Choroid plexus epithelial cell (primary cell): ENCODE measurements around the gene NR2F1.
A peak's percentile ranks its signal among the peaks of the same experiment; 100 is the strongest.
"Not testable (repeated sequence)": the region's sequence is repeated elsewhere in the genome, so short reads cannot be mapped to it uniquely, and the experiment has no call there.

ENCODE experiments used
- DNase-seq: peaks from one replicate; pipeline ENCODE4 v3.0.0-alpha.2; 2010; ENCODE audit warnings: low read depth
- H3K4me3 ChIP-seq: 2 replicates; pipeline ENCODE4 v1.5.1; 2011; ENCODE audit warnings: low read depth, mild to moderate bottlenecking, control low read depth, low read length, moderate library complexity
- TF ChIP-seq, protein P1 (sequence below): conservative IDR thresholded peaks from 2 replicates; pipeline ENCODE4 v1.5.1; 2011; ENCODE audit warnings: low read depth, mild to moderate bottlenecking, control low read depth, inconsistent platforms, low read length, moderate library complexity

Gene NR2F1

GRCh38 chr5:93582677-93583438, at the start of gene NR2F1:
NR2F1 (plus strand) TSS chr5:93583222; CDS start chr5:93585024, 1,802 bp downstream.
- peak within 1 kb of the TSS; percentile 69 for H3K4me3 ChIP-seq
- TF ChIP-seq, protein P1, sequence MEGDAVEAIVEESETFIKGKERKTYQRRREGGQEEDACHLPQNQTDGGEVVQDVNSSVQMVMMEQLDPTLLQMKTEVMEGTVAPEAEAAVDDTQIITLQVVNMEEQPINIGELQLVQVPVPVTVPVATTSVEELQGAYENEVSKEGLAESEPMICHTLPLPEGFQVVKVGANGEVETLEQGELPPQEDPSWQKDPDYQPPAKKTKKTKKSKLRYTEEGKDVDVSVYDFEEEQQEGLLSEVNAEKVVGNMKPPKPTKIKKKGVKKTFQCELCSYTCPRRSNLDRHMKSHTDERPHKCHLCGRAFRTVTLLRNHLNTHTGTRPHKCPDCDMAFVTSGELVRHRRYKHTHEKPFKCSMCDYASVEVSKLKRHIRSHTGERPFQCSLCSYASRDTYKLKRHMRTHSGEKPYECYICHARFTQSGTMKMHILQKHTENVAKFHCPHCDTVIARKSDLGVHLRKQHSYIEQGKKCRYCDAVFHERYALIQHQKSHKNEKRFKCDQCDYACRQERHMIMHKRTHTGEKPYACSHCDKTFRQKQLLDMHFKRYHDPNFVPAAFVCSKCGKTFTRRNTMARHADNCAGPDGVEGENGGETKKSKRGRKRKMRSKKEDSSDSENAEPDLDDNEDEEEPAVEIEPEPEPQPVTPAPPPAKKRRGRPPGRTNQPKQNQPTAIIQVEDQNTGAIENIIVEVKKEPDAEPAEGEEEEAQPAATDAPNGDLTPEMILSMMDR: no peak
- peak; percentile 100 for DNase-seq

GRCh38 chr5:93545872-93546271, 37.1 kb upstream of the NR2F1 start:
- DNase-seq: no peak
- TF ChIP-seq, protein P1: no peak
- H3K4me3 ChIP-seq: no peak overlapping the region

- not testable (repeated sequence) for H3K4me3 ChIP-seq, DNase-seq
These were observed 33.4 kb upstream of the NR2F1 start for GRCh38 chr5:93549594-93549993.

GRCh38 chr5:93557021-93557604, 25.9 kb upstream of the NR2F1 start:
- TF ChIP-seq, protein P1: no peak
- H3K4me3 ChIP-seq: no peak overlapping the region
- DNase-seq: no peak

DNA sequence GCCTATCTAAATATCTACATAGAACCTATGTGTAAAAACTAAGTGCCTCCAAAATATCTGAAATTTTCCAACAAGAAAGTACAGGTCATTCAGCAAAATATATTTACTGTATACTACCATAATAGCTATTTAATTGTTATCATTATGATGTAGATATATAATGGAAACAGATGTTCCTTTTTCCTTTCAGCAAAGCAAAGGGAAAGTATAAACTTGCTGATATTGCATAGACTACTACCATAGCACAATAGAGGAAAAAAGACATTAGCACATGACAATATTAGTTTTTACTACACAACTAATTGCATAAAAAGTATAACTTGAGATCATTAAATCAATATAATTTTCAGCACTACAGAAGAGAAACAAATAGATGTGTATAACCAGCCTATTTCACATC, 16.9 kb upstream of the NR2F1 start:
- DNase-seq: peak; percentile 9
- H3K4me3 ChIP-seq: no peak overlapping the region

DNA sequence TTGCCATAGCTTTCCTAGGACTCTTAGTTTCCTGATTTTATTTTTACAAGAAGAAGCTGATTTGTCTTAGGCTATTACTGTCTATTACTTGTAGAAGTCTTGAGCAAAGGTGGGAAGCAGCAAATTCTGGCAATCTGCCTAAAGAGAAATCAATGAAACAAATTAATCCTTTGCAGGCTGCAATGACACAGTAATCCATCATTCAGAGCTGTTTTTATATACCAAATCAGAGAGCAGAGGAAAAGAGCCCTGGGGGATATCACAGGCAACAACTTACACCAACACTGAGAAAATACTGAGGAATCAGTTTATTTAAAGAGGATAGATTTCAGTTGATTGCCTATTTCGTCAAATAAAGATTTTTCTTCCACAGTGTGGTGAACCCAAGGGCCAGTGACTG, 15.6 kb upstream of the NR2F1 start:
- TF ChIP-seq, protein P1: no peak
- no peak overlapping the region for H3K4me3 ChIP-seq
- peak; percentile 15 for DNase-seq

More for the DNA sequence above, 16.9 kb upstream of the NR2F1 start:
- TF ChIP-seq, protein P1: no peak

DNA sequence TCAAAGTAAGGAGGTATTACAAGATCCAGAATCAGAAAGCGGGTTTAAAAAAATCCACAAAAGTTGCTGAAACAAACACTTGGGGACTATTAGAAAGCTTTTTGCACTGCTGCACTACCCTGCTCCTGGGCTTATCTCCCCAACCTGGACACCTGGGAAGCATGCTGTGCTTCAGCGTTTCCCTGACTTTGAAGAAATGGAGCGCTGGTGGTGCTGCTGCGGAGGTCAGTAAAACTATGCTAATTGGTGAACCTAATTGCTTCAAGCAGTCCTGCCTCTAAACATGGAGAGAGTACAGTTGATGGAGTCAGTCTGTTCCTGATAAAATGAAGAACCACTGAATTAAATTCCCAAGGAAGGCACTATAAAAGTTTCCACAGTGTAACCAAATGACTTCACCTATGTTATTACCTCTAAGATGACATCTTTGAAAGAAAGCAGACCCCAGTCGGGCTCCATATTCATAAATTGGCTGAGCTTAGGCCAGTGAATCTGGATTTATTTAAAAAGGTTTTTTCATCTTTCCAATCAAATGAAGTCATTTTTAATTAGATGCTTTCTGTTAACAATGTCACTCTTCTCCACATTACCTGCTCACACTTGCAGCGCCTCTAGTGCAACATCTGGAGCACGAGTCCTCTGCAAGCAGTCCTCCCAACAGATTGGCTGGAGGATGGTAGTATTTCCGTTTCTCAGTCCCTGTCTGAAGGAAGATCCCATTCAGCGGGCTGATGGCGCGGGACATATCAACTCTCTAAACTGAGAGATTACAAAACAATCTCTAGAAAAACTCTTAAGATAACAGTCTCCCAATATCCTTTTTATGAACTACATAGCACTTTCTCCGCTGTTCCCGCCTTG, 13.5 kb upstream of the NR2F1 start:
- H3K4me3 ChIP-seq: peak overlapping the region; percentile 41

More for the DNA sequence above, 13.5 kb upstream of the NR2F1 start:
- peak; percentile 73 for DNase-seq
- TF ChIP-seq, protein P1: peak; percentile 16
